Progenitor cell of endocrine pancreas (in vitro differentiated cells): ENCODE measurements around the gene TRIM63. TPM values are rescaled to one million over a fixed set of nuclear protein-coding genes. Genes with fewer than 3 reads are reported as not detected.

Experiments
- DNase-seq: peaks from one replicate; pipeline ENCODE4 v3.0.0; 2021; ENCODE audit warnings: low spot score; ENCODE audit not compliant: unreplicated experiment
- H3K27ac Mint-ChIP-seq: 2 replicates; pipeline ENCODE4 v1.8.0; 2021; ENCODE audit warnings: mild to moderate bottlenecking, moderate library complexity, mixed read lengths
- H3K27me3 Mint-ChIP-seq: 2 replicates; pipeline ENCODE4 v1.8.0; 2021; ENCODE audit warnings: mixed read lengths
- H3K36me3 Mint-ChIP-seq: 2 replicates; pipeline ENCODE4 v1.8.0; 2022; ENCODE audit warnings: mixed read lengths; ENCODE audit not compliant: insufficient read depth
- H3K4me1 Mint-ChIP-seq: 2 replicates; pipeline ENCODE4 v1.8.0; 2021; ENCODE audit warnings: low read depth, mixed read lengths
- H3K4me3 Mint-ChIP-seq: 2 replicates; pipeline ENCODE4 v1.8.0; 2021; ENCODE audit warnings: low read depth, mild to moderate bottlenecking, moderate library complexity, mixed read lengths
- H3K9me3 Mint-ChIP-seq: 2 replicates; pipeline ENCODE4 v1.8.0; 2021; ENCODE audit warnings: low read depth, mixed read lengths
- CTCF ChIP-seq: fragments of 200-600 bp; sonication (generic); IDR thresholded peaks from one replicate; pipeline ENCODE4 v1.5.0; 2021; ENCODE audit warnings: antibody characterized with exemption, mild to moderate bottlenecking; ENCODE audit not compliant: unreplicated experiment
- total RNA-seq: library from RNA; stranded (reverse); gene quantifications from 2 replicates; pipeline ENCODE4 v1.2.1, GENCODE V29; 2021

The TRIM63 gene
- total RNA-seq, 1 donor from 2014 or later, result not detected

GRCh38 chr1:26055041-26055440 lies 12.4 kb downstream of the TRIM63 start:
- DNase-seq, result no peak
- Mint-ChIP-seq H3K9me3 (no peaks in the 10 kb centered on the region), H3K27me3 (peaks cover 52% of the 10 kb centered on the region), H3K4me1 (peaks cover 2% of the 10 kb centered on the region), H3K36me3 (no peaks in the 10 kb centered on the region), H3K27ac (no peak overlapping the region), H3K4me3 (no peak overlapping the region)
- TF ChIP-seq CTCF, result no peak

DNA sequence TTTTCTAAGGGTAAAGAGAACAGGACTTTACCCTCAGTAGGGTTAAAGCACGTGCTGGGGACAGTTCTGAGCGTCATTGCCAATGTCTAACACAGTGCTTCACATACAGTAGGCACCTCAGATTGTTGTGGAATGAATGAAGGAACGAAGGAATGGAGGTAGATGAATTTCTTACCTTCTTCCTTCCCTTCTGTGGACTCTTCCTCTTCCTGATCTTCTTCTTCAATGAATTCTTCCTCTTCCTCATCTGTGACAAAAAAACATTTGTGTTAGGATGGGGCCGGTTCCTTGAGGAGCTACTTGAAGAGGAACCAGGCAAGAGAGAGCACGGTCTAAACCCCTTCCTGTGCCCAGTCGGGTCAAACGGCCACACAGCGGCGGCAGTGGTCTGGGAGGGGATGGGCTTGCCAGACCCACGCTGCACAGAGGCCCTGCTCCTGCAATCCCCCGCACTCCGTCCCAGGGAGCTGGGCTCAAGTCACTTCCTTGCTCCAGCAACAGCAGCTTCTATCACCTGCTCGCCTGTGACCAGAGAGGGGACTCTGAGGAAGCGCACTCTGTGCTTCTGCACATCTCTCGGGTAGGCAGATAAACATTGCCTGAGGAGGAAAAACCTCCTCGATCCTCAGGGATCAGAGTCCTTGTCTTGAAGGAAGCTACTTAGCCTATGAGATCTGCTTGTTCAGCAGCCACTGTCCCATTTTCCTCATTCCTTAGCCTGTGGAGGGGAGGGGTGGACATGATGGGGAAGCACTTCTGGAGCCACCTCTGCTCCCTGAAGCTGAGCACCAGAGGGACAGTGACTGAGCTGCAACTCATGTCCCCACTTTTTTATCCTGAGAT lies 13.5 kb downstream of the TRIM63 start:
- no peak for TF ChIP-seq CTCF
- DNase-seq, result no peak
- Mint-ChIP-seq H3K4me1 (peaks cover 2% of the 10 kb centered on the region), H3K27ac (no peak overlapping the region), H3K36me3 (no peaks in the 10 kb centered on the region), H3K27me3 (peaks cover 55% of the 10 kb centered on the region), H3K4me3 (no peak overlapping the region), H3K9me3 (no peaks in the 10 kb centered on the region)

GRCh38 chr1:26050248-26050640 lies 17.2 kb downstream of the TRIM63 start:
- no peaks in the 10 kb centered on the region for H3K9me3 Mint-ChIP-seq
- TF ChIP-seq CTCF, result no peak
- H3K27ac Mint-ChIP-seq, result no peak overlapping the region
- peaks cover 66% of the 10 kb centered on the region for H3K27me3 Mint-ChIP-seq
- no peak overlapping the region for H3K4me3 Mint-ChIP-seq
- peaks cover 2% of the 10 kb centered on the region for H3K4me1 Mint-ChIP-seq
- no peak for DNase-seq
- no peaks in the 10 kb centered on the region for H3K36me3 Mint-ChIP-seq

- Mint-ChIP-seq H3K27ac (no peak overlapping the region), H3K4me3 (no peak overlapping the region), H3K36me3 (no peaks in the 10 kb centered on the region), H3K27me3 (peaks cover 72% of the 10 kb centered on the region), H3K9me3 (no peaks in the 10 kb centered on the region), H3K4me1 (peaks cover 4% of the 10 kb centered on the region)
- DNase-seq, result no peak
- no peak for TF ChIP-seq CTCF
Measured at GRCh38 chr1:26049531-26050247, 17.7 kb downstream of the TRIM63 start.

DNA sequence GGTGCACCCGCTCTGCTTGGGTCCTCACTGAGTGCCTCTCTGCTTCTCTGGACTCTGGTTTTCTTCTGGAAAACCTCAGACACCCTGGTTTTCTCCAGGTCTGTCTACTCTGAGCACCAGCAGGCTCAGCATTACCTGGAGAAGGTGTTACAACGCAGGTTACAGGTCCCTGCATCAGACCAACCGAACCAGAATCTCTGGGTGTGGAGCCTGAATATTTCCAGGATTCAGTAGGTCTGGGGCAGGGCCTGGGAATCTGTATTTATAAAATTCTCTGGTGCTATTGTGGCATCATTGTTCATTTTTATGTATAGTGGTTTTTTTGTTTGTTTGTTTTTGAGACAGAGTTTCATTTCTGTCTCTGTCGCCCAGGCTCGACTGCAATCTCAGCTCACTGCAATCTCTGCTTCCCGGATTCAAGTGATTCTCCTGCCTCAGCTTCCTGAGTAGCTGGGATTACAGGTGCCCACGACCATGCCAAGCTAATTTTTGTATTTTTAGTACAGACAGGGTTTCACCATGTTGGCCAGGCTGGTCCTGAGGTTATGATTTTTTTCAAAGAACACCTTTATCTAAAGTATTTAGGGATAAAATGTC lies 20.1 kb downstream of the TRIM63 start:
- no peak for DNase-seq
- peaks cover 4% of the 10 kb centered on the region for H3K4me1 Mint-ChIP-seq
- H3K27ac Mint-ChIP-seq, result no peak overlapping the region
- no peak for TF ChIP-seq CTCF
- H3K4me3 Mint-ChIP-seq, result no peak overlapping the region
- no peaks in the 10 kb centered on the region for H3K9me3 Mint-ChIP-seq
- H3K36me3 Mint-ChIP-seq, result no peaks in the 10 kb centered on the region
- H3K27me3 Mint-ChIP-seq, result peaks cover 81% of the 10 kb centered on the region
